ENCODE results near the gene CD83.

The CD83 gene

DNA sequence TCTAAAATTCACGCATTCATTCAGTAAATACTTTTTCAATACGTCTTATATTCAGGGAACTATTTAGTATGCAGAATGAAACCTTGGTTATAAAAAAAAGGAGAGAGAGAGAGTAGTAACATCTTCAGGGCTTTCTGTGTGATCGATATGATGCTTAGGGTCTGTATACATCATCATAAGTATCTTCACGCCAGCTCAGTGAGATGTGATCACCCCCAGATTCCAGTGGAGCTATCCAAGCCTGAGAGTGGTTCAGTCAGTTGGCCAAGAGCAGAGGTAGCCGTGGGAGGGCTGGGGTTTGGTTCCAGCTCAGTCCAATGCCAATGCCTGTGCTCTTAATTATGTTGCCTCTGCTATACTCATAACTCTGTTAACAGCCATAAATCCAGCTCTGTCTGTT lies 8.6 kb downstream of the CD83 start:
- DNase-seq (ENCODE audit: low spot score), result peak; percentile 37

DNA sequence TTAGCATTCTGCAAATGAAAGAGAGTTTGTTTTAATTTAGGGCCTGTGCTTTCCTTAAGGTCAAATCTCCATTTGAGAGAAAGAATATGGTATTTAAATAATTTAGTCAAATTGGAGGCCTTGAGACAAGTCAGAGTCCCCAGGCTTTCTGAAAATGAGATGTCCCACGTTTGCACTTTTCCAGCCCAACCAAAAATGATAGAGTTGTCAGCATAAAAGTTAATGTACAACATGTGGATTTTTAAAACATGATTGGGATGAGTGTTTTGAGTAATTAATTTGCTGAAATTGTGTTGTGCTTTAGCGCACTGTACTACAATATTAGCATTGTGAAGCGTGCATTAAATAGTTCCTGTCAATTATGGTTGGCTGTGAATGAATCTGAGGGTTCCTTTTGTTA lies 10.0 kb downstream of the CD83 start:
- no peak for DNase-seq (ENCODE audit: low spot score)

DNA sequence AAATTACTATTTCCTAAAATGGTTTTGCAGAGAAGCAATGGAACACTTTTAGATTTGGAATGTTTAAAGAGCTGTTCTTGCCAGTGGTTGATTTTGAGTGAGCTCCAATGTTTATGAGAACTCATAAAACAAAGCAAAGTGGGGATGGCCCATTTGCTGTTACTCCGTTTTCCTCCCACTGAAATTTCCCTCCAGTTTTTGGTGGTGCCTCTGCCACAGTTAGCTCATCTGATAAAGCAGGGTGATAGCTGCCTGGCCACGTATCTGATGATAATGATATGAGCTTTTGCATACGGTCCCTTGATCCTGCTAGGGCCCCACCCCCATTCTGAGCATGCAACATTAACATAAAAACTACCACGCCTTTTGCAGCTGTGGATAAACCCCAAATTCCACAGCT lies 10.4 kb downstream of the CD83 start:
- no peak for DNase-seq (ENCODE audit: low spot score)

DNA sequence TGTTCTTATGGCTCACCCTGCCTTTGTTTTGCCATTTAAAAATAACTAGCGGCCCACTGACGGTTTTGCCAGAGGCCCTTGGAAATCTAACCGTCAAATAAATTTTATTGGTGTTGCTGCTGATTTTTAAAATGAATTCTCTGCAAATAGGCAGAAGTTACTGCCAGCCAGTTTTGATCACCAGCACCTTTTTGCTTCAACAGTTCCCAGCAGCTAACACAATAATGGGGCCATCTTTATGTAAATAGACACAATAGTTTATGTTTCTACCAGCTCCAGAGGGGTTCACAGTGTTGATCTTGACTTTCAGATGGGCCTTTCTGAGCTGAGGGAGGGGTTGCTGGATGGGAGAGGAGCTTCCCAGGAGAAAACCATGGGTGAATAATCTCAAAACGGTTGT lies 11.2 kb downstream of the CD83 start:
- no peak for DNase-seq (ENCODE audit: low spot score)

DNA sequence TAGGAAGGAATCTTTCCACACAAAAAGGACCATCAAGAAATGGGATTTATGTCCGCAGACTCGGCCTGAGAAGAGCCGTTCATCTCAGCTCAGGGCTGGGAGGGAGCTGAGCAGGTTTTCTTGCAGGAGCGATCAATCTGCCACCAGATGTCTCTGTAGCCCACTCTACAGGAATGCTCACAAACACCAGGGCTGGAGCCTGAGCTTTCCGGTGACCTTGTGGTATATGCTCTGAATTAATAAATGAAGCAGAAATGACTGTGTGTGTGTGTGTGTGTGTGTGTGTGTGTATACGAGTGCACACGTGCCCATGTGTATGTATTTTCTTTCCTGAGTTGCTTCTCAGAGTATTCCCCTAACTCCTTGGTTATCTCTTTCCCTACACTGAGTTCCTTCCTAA lies 12.0 kb downstream of the CD83 start:
- DNase-seq (ENCODE audit: low spot score), result peak; percentile 86

DNA sequence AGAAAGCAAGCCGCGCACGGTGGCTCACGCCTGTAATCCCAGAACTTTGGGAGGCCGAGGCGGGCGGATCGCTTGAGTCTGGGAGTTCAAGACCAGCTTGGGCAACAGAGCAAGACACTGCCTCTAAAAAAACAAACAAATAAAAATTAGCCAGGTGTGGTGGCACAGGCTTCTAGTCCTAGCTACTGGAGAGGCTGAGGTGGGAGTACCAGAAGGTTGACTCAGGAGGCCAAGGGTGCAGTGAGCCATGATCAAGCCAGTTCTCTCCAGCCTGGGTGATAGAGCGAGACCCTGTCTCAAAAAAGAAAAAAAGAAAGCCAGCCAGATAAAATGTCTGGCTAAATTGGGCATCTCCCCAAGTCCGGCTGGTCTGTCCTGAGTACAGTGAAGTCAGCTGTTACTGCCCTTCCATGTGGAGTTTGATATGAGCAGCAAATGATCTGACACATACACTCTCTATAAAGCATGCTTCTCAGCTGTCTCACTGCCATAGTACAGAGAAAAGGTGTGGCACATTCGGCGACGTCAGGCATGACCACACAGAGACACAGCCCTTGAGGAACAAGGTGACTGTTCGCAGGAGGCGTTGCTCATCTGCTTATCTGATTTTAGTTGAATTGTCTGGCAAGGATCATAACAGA lies 13.0 kb downstream of the CD83 start:
- DNase-seq (ENCODE audit: low spot score), result no peak

DNA sequence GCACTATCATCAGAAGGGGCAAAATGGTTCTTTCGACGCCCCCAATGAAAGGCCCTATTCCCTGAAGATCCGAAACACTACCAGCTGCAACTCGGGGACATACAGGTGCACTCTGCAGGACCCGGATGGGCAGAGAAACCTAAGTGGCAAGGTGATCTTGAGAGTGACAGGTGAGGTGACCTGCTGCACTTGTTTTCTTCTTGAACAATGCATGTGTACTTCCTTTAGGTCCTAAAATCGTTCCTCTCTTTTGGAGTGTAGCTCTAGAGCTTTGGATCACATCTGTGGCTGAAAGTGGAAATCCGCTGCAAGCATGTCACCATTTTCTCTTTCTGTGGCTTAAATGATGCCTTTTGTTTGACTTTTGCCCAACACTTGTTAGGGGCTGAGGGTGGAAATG lies 14.0 kb downstream of the CD83 start:
- no peak for DNase-seq (ENCODE audit: low spot score)

DNA sequence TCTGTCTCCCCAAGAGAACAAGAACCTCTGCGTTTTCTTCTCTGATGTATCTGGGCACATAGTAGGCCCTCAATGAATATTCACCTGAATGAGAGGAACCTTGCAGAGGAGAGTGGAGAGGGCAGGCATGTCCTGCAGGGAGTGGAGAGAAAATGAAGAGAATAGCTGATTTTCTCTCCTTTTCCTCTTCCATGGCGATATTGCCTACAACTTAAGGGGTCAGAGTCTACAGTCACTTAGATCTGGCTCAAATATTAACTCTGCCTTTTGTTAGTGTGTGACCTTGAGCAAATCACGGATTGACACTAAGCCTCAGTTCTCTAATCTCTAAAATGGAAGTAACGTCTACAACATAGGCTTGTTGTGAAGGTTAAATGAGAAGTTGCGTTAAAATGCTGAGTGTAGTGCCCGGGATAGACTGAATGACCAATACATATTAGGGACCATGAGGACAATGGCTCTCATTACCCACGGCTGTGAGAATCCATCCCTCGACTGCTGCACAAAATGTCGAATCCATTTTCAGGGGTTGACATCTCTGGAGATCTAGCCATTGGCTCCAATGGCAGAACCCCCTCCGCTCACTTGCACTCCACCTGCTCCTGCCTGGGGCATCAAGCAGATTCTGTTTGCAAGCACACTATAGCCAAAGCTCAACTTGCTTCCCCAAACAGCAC lies 14.8 kb downstream of the CD83 start:
- DNase-seq (ENCODE audit: low spot score), result no peak

DNA sequence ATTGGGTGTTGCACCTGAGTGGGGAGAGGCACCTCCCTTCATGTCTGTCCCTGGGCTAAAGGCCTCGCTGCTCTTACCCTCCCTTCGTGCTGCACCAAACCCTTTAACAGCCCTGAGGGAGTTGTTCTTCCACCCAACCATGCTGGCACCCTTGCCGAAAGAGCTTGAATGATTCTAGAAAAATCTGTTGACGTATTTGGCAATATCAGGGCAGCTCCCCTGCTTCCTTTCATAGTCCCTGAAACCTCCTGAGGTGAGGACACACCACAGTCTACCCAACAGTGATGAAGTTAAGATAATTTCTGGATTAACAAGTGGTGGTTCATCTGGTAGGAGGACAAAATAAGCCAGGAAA lies 15.3 kb downstream of the CD83 start:
- DNase-seq (ENCODE audit: low spot score), result no peak

DNA sequence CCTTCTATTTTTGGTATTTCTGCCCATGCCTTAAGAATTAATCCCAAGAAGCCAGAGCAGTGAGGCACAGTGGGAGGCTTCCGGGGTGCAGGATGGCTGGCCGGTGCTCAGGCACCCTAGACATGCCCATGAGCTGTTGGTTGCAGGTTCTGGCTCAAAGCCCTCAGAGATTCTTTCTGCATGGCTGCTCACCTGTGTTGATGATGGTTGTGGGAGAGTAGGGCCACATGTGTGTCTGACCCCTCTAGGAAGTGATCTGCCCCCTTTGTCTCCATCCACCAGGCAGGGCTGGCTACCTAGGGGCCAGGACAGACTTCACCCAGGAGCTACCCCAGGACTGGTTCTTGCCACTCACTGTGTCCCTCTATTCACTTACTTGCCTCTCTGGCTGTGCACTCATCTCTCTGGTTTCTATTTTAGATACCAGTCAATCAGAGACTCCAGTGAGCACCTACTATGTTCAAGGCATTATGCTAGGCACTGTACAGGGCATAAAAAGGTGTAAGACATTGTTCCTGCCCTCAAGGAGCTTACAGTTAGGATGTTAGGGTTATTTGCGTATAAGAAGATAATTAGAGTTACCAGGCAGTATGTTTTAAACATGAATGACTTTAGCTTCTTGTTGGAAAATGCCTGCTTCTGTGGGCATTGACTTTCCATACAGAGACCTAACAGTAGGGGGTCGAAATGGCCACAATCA lies 16.8 kb downstream of the CD83 start:
- no peak for DNase-seq (ENCODE audit: low spot score)

DNA sequence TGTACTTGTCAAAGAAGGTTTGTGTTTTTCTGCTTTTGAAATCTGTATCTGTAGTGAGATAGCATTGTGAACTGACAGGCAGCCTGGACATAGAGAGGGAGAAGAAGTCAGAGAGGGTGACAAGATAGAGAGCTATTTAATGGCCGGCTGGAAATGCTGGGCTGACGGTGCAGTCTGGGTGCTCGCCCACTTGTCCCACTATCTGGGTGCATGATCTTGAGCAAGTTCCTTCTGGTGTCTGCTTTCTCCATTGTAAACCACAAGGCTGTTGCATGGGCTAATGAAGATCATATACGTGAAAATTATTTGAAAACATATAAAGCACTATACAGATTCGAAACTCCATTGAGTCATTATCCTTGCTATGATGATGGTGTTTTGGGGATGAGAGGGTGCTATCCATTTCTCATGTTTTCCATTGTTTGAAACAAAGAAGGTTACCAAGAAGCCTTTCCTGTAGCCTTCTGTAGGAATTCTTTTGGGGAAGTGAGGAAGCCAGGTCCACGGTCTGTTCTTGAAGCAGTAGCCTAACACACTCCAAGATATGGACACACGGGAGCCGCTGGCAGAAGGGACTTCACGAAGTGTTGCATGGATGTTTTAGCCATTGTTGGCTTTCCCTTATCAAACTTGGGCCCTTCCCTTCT lies 18.4 kb downstream of the CD83 start:
- DNase-seq (ENCODE audit: low spot score), result peak; percentile 55

DNA sequence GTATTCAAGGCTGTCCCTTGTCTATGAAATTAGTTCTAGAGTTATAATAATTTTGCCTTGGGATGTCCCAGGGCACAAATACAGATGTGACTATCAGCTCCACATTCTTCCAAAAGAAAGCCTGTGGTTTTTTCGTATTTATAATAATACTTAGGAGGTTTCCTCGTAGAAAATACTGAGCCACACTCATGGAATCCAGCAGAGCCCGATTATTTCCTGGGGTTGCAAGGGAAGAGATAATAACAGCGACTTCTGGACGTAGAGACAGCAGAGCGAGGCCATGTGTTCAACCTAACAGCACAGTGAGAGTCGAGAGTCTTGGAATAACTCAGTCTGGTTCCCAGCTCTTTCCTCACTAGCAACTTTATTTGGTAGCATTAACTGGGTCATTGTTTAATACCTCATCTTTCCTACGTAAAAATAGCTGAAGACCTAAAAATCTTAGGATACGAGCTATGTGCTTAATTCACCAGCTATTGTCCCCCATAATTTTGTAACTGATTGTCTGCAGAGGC lies 21.2 kb downstream of the CD83 start:
- no peak for DNase-seq (ENCODE audit: low spot score)

DNA sequence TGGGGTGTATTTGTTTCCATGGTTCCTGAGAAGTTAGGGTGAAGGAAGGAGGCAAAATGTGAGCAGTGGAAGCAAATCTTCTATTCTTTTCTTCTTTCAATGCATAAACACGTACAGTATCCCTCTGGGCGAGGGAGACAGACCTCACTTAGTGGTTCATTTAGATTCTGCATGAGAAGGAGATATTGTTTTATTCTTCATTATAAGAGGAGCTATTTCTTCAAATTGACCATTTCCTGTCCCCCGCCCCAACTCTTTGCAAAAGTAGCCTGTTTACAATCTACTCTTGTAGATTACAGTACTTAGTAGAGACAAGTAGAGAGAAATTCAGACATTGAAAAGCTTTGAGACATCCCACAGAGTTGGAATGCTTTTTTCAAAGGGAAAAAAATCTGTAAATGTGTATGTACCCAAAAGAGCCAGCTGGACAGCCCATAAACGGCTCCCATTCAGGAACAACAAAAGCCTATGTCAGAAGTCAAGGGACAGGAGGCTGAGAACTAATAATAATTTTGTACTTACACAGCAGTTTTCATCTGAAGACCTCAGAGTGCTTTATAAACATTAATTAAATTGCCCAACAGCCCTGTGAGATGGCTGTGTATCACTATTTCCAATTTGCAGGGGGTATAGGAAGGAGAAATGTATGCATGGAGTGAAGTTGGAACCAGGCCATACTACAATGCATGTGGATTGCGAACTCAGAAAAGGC lies 23.9 kb downstream of the CD83 start:
- DNase-seq (ENCODE audit: low spot score), result no peak

DNA sequence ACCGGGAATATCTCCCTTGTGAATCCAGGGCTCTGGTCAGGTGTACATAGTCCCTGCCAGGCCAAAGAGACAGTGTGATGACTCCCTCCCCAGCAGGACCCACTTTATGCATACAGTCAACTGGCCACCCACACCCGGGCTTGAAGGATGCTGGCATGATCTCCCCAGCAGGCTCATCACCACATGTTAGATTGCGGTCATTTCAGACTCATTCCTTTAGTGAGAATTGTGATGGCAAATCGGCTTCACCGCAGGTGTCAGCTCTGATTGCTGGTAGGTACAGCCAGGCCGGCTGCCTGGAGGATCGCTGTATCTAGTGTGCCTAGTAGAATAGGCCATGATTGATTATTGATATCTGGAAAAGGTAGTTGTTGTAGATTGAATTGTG lies 24.5 kb downstream of the CD83 start:
- no peak for DNase-seq (ENCODE audit: low spot score)

DNA sequence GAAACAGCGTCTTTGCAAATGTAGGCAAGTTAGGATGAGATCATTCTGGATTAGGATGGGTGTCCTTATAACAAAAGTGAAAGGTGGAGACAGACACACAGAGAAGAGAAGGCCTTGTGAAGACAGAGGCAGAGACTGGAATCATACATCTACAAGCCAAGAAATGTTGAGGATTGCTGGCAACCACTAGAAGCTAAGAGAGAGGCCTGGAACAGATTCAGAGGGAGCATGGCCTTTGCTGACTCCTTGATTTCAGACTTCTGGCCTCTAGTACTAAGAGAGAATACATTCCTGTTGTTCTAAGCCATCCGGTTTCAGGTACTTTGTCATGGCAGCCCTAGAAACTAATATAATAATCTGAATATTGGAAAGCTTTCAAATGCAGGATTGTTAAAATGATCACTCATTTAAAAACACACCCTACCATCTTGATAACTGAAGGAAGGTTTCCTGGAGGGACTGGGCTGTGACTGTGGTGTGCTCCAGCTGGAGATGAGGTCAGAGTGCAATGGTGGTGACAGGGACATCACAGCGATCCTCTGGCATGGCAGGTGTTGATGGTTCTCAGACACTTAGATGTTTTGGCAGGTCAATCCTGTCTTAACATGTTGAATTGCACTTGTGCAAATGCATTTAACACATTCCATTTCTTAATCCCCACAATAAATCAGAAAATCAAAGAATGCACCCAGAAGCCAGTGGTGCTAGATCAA lies 25.1 kb downstream of the CD83 start:
- no peak for DNase-seq (ENCODE audit: low spot score)

DNA sequence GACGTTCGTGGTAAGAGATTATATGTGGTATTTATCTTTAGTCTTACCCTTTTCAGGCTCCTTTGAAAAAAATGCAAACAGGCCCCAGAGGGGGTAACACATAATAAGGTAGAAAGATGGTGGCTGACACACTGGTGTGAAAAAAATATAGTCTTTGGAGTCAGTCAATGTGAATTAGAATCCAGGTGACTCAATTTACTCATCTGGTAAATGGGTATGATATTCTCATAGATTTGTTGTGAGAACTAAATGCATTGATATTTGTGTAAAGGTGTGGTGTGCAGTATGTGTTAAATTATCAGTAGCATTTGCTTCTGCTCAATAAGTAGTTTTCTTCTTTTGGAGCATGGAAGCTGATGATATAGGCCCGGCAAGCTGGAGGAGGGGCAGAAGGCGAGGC lies 25.7 kb downstream of the CD83 start:
- no peak for DNase-seq (ENCODE audit: low spot score)

DNA sequence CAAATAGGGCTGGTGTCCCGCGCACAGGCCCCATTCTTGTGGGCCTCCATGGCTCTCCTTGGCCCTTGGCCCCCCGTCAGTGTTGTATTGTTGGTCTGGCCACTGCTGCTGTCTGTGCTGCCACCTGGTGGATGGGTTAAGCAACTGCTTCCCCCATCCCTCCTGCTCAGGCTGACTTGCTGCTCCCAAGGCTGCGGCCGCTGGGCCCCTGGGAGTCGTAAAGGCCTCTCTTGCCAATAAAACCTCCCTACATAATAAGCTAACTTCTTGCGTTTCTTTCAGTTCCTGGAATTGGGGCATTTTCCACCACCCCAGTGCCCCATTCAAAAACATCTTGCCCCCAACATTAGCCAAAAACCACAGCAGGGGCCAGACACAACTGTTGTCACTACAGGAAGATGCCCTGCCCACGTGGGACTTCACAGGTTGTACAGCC lies 27.1 kb downstream of the CD83 start:
- peak; percentile 83 for DNase-seq (ENCODE audit: low spot score)

DNA sequence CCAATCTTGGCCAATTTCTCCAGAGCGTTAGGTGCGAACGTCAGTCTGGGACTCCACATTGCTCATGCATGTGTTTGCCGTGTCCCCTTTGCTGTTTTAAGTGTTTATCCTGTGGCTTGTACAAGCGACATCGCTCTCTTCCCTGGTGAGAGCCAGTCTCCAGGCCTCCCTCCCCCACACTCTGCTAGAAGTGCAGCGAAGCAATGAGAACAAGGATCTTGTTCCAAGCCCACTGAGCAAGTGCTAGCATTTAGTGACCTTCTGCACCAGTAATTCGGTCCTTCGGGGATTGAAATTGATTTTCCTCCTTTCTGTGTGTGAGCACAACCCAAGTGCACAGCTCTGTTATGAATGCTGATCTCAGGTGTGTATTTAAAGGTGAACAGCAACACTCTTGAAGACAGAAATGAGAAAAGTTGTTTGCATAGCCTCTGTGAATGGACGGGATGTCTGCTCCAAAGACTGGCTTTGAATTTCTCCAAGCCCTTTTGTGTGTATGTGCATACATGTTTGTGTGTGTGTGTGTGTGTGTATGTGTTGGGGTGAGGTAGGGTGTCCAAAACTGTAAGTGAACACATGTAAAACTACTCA lies 29.0 kb downstream of the CD83 start:
- no peak for DNase-seq (ENCODE audit: low spot score)

DNA sequence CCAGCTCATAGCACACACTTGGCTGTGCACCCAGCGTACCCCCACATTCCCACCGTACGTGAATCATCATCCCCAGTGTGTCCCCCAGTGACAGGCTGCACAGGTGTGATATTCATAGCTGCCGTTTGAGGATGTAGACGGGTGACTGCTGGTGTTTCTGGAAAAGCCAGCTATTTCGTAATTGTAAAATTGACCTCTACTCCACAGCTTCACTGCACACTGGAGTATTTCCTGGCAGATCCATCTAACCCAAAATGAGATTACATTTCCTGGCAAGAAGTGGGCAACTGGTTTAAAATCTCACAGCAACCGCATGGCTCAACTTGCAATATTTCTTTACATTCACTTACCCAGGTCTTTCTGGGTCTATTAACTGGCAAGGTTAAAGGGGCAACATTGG lies 30.3 kb downstream of the CD83 start:
- no peak for DNase-seq (ENCODE audit: low spot score)

DNA sequence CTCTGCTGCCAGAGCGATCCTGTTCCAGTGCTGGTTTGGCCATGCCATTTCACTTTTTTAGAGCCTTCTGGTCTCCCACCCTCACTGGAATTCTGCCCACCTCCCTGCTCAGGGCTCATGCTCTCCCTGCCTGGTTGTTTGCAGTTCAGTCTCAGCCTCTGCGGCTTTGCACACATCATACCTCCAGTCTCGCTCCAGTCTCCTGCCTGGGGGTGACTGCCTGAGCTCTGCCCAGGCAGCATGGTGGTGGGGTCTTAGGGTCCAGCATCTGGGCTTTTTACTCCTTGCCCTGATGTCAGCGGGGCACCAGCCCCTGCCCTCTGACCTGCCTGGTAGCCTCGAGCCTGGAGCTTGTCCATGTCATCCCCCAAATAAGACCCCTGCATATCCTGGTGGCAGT lies 30.9 kb downstream of the CD83 start:
- DNase-seq (ENCODE audit: low spot score), result no peak

DNA sequence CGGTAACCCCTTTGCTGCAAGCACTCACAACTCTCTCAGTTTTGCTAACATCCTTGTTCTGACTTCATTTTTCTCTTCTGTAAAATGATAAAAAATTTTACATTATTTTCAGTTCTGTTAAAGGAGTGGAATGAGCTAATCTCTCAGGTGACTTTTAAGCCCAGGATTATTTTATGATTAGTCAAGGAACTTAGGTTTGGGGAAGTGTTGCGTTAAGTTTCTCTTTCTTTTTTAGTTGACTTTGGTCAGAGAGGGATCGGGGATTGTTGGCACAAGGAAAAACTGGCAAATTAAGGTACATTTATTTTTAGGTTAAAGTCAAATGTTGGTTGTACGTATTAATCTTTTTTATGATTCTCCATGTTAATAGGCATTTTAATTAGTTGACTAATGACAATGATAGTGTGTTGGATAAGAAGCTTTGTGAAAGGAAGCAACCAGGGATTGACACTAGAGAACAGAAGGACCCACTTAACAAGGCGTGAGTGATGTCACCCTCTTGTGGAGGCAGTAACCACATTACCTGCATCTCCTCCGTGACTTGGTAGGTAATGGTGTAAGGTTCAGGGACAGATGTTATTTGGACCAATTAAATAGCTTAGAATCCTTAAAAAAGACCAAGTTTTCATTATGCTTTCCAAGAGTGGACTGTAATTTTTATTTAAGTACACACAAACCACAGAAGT lies 31.6 kb downstream of the CD83 start:
- DNase-seq (ENCODE audit: low spot score), result no peak

Measured in Ammon's horn (tissue), 1 donor.